NCI-H82 treated with DMSO at 0.1 percent for 48 hours (cell line): ENCODE results near the gene OPCML.
A peak's percentile ranks its signal among the peaks of the same experiment; 100 is the strongest.

Experiments
- DNase-seq: peaks from one replicate; lab custom pipeline; 2025; ENCODE audit not compliant: unreplicated experiment; lab: John Stamatoyannopoulos, UW

Gene OPCML

DNA sequence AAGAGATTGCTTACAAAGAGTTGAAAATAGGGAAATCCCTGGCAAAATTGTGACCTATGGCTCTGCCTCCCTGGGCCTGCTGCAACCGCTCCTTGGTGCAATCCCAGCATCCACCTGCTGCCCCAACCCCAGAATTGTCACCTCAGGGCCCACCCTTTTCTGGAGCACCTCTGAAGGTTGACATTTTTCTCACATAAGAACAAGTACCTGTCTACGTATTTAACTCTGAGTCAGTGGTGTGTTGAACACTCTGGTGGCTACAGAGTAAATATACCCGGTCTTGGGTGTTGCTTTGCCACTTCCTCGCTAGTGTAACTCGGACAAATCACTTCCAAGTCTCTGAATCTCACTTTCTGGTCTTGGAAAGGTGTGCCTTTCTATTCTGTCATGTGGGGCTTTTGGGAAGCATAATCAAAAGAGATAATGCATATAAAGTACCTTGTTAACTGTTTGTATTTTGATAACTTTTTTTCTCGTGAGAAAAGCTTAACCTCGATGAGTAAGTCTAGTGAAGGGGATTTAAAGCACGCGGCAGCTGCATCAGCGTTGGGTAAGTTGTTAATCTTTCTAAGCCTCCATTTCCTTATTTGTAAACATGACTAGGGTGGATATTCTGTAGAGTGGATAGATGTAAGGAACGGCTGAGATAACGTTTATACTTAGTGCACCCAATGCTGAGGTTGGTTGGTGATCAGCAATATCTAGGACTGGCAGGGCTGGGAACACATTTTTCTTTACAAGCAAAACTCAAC is 881.2 kb downstream of the OPCML start:
- peak; percentile 67 for DNase-seq

DNA sequence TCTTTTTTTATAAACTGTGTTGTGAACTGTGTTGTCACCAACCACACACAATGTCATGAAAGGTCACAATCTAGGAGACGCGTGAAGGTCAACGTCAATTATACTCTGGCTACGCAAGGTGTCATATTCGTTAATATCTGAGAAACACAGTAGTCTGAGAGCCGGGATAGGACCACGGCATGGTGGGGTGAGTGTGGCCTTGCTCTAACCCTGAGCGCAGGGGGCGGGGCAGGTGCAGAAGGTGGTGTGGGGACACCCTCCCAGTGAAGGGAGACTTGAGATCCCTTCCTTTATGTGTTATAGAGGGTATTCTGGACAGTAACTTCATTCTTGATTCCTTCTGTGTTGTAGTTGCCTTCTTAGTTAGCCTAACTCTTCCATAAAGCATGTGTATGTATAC is 883.0 kb downstream of the OPCML start:
- no peak for DNase-seq

DNA sequence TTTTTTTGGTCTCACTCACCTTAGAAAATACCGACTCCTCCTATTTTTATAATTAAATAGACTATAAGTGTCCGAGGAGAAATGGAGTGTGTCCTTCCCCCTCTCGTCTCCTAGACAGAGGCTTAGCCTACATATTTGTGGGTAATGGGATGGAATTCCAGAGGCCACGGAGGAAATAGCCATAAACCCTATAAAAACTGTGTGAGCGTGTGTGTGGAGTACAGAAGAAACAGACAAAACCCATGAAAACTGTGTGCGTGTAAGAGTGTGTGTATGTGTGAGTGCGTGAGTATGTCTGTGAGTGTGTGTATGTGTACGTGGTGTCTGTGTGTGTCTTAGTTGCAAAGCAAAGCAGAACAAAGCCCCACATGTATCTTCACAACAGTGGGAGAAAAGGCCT is 883.5 kb downstream of the OPCML start:
- no peak for DNase-seq

DNA sequence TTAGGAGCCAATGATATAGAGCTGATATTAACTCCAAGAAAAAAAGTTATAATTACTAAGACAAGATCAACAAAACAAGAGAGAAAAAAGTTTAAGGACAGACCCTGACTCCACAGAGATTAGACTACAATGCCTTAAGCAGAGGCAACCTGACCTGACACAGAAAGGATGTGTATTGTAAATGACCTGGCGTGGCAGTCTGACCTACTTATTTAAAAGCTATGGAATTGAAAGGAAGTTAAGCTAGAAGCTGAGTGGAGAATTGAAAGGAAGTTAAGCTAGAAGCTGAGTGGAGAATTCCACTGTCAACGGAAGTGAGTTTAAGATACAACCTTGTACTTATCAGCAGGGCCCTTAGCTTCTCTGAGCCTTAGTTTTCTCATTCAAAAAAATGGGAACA is 885.4 kb downstream of the OPCML start:
- no peak for DNase-seq

DNA sequence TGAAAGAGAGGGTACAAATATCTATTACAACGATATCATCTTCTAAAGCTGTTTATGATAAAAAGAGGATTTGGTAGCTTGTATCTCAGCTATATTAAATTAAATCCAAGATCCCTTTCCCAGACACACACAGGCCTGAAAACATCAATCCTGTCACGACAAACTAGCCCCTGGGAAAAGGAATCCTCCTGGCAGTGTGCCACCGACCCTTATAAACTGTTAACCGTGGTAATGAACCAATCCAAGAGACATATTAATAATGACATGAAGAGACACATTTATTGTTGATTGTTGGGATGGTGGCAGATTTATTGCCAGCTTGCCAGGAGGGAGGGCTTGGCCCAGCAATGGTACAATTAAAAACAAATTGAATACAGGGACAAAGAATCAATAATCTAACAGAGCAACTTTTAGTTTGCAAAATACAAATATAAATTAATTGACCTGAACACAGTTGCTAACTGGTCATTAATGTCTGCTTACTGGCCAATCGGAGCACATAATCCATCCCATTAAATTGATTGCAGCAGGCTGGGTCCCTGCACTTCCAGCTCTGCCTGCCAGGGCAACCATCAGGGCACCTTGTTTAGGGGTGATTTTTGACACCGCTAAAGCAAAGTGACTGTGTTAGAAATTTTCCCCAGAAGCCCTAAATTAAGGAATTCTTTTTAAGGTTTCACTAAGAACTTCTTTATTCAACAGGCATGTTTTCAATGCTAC is 887.6 kb downstream of the OPCML start:
- DNase-seq: peak; percentile 11

DNA sequence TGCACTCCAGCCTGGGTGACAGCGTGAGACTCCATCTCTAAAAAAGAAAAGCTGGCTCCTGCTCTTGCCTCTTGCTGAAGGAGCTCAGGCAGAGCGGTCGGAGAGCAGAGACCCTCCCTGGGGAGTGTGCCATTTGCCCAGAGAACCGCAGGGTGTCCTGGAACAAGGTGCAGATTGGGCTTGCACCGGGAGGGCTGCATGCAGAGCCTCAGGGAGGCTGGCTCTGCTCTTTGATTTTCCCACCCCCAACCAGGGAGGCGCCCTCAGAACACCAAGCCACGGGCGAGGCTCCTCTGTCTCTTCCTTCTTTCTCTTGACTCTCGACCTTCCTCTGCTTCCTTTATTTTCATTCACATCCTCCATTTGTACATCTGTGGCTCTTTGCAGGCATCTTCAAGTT is 889.1 kb downstream of the OPCML start:
- no peak for DNase-seq

DNA sequence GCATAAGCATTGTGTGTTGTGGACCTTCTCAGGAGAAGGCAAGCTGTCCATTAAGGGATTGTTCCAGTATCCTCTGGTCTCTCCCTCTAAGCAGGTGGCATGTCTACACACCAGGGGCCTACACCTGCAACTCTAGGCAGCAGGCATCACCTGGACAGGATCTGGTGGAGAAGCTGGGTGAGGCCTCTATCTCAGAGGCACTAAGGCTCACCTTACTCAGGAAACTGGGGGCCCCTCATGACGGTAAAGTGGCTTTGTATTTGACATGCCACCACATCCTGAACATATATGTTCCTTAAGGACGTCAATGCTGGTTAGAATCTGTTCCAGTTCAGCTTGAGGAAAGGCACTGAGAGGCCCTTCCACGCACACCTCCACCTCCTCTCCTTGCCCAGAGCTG is 891.3 kb downstream of the OPCML start:
- DNase-seq: no peak

DNA sequence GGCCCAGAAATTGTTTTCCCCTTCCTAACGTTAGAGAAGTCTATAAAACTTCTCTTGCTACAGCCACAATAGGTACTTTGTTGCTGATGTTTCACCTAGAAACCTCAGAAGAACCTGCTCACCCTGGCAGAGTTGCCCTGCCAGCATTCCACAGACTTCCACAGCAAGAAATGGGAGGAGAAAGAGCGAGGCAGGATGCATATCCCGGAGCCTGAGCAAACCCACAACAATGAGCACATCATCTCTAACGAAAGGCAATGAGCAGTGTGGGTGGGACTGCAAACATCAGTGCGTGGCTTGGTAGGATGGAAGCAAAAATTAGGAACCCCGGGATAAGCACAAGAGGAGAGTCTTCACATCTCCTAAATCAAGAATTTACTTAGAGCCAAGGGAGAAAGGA is 892.3 kb downstream of the OPCML start:
- no peak for DNase-seq

DNA sequence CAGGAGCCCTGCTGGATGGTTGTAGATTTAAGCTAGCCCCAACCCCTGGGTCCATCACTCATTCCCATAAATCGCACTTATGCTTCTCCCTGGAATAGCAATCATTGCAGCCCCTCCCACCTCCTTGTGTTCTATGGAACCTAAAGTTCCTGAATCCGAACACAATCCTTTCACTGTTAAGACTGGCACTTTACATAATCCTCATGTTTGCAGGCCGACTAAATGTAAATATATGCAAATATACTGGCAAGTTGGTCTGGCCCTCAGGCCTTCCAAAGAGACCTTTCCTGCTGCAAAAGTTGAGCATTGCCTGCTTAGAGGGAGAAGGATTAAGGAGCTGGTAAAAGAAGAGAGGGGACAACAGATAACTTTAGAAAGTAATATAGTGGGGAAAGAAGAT is 892.9 kb downstream of the OPCML start:
- no peak for DNase-seq

DNA sequence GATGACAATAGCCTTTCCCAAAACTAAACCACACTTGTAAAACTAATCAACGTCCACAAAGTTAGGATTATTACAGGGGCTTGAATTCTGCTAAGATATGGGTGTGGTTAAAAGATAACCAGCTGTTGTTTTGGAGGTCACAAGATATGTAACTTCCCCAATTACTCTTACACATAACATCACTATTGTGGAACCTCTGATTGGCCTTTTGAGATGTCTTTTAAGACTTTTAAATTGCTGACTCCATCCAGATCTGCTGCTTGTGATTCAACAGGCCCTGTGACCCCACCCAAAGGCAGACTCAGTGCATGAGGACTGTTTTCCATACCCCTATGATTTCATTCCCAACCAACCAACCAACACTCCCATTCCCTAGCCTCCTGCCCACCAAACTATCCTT is 893.9 kb downstream of the OPCML start:
- no peak for DNase-seq

DNA sequence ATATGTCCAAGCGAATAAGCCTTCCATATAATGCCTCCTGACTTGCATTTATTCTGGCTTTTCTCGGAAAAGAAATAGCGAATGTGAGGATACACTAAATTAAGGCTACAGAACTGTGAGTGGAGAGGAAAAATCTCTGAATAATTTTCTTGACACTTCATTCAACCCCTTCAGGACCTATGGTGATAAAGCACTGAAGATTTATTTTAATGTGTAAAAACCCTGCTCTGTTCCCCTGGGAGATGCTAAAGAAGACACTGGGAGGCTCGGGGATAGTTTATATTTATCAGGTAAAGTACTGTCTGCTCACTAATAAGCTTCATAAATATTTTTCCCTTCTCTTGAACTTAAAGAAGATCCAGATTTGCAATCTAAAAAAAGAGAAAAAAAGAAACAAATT is 895.8 kb downstream of the OPCML start:
- no peak for DNase-seq

DNA sequence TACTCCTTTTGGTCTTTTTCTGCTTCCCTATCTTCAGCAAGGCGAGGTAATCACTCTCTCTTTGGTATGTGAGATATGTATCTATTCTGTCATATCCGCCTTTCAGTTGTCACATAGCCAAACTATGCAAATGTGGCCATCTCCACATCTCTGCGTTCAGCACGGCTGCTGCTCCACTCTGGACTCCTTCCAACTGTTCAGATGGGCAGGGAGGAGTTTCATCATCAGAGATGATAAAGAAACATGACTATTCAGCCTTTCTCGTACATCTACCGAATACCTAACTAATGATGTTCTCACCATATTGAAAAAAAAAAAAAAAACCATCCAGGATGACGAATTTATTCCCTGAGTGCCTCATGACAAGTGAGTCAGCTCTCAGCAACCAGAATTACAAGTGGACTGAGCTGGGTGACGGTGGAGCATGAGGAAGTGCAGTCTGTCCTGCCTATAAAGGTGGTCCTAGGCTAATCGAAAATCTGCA is 899.6 kb downstream of the OPCML start:
- DNase-seq: no peak

DNA sequence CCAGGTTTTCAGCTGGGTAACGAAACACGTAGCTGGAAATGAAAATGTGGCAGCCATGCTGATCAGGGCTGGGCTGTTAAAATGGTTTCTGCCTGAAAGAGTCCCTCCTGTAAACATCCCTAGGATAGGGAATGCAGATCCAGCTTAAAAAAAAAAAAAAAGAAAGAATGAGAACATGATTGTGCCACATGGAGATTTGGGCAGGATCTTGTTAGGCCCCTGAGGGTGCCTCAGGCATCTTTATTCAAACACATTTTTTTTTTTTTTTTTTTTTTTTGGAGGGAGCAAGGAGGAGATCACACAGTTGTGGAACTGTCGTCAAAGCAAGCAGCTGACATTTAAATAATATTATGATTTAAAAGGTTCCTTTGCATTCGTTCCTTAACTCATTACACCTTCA is 900.3 kb downstream of the OPCML start:
- no peak for DNase-seq

DNA sequence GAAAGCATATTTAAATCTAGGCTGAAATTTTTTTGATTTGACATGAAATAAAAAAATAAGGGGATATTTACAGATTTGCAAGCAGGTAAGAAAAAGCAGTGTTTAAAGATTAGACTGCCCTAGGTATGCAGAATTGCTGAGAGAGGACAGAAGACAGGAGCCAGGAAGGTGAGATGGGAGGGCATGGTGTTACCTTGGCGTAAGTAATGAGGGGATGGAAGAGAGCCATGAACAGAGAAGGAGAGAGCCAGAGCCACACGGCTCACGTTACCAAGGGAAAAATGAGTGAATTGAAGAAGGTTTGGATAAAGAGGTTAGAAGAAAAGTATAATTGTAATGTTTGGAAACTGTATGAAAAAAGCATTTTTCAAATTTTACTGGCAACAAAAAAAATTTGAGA is 904.3 kb downstream of the OPCML start:
- no peak for DNase-seq

DNA sequence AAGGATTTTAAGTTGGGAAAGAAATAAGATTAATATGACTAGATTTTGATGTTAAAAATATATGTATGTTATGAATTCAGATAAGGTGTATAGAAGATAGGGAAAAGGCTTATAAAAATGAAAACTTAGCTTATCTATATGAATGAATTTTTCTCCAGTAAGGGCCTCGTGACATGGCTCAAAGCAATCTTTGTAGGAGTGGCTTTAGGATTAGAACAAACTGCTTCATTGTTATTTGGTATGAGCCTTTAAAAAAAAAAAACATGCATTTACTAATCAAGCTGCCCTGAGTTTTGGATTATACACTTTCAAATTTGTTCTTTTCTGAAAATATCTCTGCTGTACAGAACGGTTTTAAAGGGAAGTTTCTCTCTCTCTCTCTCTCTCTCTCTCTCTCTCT is 905.9 kb downstream of the OPCML start:
- no peak for DNase-seq

DNA sequence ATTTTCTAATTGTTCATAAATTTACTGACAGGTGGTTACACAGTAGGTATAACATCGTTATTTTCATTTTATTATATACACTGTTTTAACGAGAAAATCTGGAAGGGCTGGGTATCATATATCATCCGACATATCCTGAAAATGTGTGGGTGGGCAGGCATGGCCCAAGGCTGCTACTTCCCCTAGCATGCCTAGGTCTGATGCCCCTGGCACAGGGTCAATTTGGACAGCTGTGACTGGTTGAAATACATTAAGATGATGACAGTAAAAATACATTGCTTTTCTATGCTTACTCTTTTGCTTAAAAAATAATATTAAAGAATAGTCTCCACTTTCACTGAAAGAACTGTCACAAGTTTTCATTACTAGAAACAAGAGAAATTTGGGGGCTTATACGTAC is 908.8 kb downstream of the OPCML start:
- no peak for DNase-seq

DNA sequence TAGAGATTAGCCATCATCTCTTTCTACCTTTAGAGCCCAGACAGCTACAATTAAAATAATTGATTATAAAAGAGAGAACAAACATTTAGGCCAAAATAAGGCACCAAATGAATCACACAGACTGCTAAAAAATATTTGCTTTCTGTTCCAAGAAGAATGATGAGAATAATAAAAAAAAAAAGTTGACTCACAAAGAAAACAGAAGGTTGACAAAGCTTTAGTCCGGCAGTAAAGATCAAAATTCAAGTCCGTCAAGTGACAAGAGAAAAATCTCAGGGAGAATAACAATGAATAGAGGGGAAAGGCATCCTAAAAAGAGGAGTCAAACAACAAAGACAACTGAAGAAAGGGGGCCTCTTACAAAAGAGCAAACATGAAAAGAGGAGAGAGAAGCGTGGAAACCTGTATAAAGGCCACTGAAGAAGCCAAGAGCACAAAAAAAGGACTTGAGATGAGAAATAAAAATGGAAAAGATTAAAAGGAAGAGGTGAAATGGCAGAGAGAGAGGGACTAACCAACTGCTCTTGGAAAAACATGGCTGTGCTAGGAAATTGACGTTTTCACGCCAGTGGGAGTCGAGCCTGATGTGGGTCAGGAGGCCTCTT is 910.2 kb downstream of the OPCML start:
- DNase-seq: no peak

DNA sequence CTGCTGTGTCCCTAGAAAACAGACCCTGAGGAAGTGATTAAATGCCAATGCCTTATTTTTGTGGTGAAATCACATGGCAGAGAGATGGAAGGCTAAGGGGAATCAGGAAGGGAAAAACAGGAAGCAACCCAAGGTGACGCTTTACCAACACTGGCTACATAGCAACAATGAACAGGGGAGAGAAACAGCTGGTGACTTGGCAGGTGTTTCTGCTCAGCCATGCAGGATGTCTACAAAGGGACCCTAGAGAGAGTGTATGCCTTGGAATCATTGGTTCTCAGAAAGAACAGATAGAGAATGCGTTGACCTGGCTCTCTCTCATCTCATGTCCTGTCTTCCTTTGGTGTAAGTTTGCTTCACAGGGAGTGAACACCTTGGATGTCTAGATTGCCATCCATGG is 911.9 kb downstream of the OPCML start:
- DNase-seq: no peak

DNA sequence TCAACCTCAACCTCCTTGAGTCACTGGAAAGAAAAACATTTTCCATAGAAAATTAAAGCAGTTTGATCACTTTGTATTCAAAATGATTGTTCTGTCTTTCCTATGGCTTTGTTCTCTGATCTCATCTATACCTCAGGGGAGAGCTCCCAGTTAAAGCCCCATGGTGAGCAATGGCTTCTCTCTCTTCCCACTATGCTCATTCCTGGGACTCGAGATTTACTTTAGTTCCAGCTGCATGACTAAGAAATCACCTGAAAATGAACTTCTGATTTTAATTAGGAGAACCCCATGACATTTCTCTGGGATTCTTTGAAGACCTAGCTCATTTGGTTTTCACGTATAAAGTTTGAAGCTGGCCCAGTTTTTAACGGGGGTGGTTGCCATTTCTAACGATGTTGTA is 921.5 kb downstream of the OPCML start:
- no peak for DNase-seq

DNA sequence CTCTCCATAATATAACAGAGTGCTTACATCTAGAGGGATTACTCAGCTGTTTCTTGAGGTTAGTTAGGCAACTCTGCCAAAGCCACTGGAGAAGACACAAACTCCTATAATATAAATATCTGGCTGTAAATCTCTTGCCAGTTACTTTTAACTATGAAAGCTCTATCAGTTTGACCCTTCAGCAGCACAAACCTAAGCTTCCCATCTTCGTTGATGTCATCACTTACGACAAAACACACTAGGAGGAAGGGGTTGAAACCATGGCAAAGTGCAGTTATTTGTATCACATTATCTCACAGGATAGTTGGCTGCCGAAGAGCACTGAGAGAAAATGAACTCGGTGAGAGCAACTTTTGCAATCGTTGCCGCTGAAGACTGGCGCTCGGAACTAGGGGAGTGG is 922.1 kb downstream of the OPCML start:
- DNase-seq: no peak

DNA sequence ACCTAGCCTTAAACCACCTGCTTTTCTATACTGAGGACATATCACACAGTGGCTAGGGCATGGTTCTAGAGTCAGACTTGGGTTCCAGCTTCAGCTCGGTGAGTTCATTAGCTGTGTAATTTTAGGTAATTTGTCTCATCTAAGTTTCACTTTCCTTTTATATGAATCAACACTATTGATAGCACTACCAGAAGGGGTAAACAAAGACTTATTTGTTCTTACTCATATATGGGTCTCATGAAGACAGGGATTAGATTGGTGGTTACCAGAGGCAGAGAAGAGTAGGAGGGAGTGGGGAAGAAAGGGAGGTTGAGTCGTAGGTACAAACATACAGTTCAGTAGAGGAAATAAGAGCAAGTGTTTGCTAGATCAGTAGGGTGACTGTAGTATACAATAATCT is 924.7 kb downstream of the OPCML start:
- DNase-seq: no peak

DNA sequence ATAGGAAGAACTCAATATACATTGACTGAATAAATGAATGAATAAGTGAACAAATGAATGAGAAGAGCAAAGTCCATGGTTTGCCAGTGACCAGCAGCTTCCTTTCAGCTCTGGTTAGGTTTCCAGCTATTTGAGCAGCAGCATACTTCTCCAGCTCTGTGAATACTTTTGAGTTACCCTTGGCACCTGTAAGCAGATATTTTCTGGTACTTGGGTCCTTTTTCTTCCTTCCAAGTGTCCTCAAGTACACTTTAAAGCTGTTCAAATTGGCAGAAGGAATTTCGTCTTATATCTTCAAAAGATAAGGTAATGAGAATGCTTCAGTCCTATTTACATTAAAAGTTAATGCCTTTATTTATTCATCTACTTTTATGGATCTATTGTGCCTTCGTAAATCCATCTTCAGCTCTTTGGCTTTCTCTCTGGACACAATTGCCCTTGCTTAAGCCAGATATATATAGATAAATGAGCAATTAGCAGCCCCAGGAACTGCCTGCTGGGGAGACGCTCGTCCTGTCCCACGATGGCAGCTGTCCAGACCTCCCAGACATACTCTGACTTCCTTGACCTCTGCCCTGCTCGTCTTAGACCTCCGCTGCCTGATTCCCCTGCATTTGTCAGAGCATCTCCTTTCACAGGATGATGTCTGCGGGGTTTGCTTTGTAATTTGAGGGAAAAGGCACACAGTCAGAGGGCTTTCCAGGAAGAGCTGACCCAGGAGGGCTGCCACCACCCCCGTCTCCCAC is 926.3 kb downstream of the OPCML start:
- DNase-seq: no peak
